Measurements from ENCODE around the gene RPL22L1. TPM values are rescaled to one million over a fixed set of nuclear protein-coding genes. Genes with fewer than 3 reads are reported as not detected.

The RPL22L1 gene
- total and polyA plus RNA-seq, 2 experiments from 2014 or later: 216 to 441 TPM

DNA sequence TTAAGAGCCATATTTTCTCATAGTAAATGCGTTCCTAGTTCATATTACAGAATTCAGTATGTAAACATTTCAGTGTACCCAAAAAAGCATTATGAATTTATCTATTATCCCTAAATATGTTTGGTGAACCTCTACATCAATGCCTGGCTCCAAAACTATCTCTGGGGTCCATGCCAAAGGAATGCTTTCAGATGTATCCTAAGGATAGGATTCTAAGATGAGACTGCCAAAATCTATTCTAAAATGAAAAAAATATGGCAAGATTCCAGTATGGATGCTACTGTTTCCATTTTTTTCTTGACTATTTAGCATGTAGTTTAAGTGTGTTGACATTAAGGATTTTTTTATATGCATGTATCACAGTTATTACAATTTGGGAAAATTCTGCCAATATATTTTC is 19.6 kb upstream of the RPL22L1 start:
- Histone ChIP-seq H3K27me3 (ENCODE audit: insufficient read depth) (no peaks in the 10 kb centered on the region), H3K79me2 (replicated peaks; ENCODE audit: insufficient read depth) (no peaks in the 10 kb centered on the region), H3K27ac (ENCODE audit: low read depth) (no peak overlapping the region), H3F3A (replicated peaks; ENCODE audit: low read depth) (no peaks in the 10 kb centered on the region), H4K20me1 (replicated peaks; ENCODE audit: insufficient read depth) (no peaks in the 10 kb centered on the region), H3K4me3 (no peak overlapping the region), H3K36me3 (ENCODE audit: insufficient read depth) (no peaks in the 10 kb centered on the region), H2AFZ (no peak overlapping the region), H3K4me2 (no peak overlapping the region), H3K9me2 (ENCODE audit: insufficient read depth) (no peaks in the 10 kb centered on the region), H3K4me1 (ENCODE audit: insufficient read depth) (no peaks in the 10 kb centered on the region)
- no peak for DNase-seq (ENCODE audit: low spot score)
- H3K9me3 Mint-ChIP-seq: peaks cover under 1% of the 10 kb centered on the region; the same call in 2 of the 3 replicates
- TF ChIP-seq JUNB (IDR thresholded peaks at IDR 0.05; ENCODE audit: unreplicated experiment) (no peak), ZNF114 (CRISPR knock-in tag; IDR thresholded peaks at IDR 0.05) (no peak), EZH2phosphoT487 (IDR thresholded peaks at IDR 0.05; ENCODE audit: unreplicated experiment) (no peak), CREB1 (CRISPR knock-in tag; IDR thresholded peaks at IDR 0.05; ENCODE audit: low read depth) (no peak), CTCF (conservative IDR thresholded peaks at IDR 0.05; ENCODE audit: low read depth in 2 of 2) (no peak), EZH2 (IDR thresholded peaks at IDR 0.05; ENCODE audit: low read depth, unreplicated experiment) (no peak), NANOG (IDR thresholded peaks at IDR 0.05; ENCODE audit: borderline replicate concordance) (no peak), ZNF331 (CRISPR knock-in tag; IDR thresholded peaks at IDR 0.05; ENCODE audit: low read depth) (no peak), POLR2AphosphoS5 (IDR thresholded peaks at IDR 0.05; ENCODE audit: low read depth) (no peak), STAT1 (IDR thresholded peaks at IDR 0.05; ENCODE audit: unreplicated experiment) (no peak)
- TF ChIP-seq, protein P1, sequence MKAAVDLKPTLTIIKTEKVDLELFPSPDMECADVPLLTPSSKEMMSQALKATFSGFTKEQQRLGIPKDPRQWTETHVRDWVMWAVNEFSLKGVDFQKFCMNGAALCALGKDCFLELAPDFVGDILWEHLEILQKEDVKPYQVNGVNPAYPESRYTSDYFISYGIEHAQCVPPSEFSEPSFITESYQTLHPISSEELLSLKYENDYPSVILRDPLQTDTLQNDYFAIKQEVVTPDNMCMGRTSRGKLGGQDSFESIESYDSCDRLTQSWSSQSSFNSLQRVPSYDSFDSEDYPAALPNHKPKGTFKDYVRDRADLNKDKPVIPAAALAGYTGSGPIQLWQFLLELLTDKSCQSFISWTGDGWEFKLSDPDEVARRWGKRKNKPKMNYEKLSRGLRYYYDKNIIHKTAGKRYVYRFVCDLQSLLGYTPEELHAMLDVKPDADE (IDR thresholded peaks at IDR 0.05): no peak
- TF ChIP-seq, protein P2, sequence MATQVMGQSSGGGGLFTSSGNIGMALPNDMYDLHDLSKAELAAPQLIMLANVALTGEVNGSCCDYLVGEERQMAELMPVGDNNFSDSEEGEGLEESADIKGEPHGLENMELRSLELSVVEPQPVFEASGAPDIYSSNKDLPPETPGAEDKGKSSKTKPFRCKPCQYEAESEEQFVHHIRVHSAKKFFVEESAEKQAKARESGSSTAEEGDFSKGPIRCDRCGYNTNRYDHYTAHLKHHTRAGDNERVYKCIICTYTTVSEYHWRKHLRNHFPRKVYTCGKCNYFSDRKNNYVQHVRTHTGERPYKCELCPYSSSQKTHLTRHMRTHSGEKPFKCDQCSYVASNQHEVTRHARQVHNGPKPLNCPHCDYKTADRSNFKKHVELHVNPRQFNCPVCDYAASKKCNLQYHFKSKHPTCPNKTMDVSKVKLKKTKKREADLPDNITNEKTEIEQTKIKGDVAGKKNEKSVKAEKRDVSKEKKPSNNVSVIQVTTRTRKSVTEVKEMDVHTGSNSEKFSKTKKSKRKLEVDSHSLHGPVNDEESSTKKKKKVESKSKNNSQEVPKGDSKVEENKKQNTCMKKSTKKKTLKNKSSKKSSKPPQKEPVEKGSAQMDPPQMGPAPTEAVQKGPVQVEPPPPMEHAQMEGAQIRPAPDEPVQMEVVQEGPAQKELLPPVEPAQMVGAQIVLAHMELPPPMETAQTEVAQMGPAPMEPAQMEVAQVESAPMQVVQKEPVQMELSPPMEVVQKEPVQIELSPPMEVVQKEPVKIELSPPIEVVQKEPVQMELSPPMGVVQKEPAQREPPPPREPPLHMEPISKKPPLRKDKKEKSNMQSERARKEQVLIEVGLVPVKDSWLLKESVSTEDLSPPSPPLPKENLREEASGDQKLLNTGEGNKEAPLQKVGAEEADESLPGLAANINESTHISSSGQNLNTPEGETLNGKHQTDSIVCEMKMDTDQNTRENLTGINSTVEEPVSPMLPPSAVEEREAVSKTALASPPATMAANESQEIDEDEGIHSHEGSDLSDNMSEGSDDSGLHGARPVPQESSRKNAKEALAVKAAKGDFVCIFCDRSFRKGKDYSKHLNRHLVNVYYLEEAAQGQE (IDR thresholded peaks at IDR 0.05; ENCODE audit: unreplicated experiment): no peak
- TF ChIP-seq, protein P3, sequence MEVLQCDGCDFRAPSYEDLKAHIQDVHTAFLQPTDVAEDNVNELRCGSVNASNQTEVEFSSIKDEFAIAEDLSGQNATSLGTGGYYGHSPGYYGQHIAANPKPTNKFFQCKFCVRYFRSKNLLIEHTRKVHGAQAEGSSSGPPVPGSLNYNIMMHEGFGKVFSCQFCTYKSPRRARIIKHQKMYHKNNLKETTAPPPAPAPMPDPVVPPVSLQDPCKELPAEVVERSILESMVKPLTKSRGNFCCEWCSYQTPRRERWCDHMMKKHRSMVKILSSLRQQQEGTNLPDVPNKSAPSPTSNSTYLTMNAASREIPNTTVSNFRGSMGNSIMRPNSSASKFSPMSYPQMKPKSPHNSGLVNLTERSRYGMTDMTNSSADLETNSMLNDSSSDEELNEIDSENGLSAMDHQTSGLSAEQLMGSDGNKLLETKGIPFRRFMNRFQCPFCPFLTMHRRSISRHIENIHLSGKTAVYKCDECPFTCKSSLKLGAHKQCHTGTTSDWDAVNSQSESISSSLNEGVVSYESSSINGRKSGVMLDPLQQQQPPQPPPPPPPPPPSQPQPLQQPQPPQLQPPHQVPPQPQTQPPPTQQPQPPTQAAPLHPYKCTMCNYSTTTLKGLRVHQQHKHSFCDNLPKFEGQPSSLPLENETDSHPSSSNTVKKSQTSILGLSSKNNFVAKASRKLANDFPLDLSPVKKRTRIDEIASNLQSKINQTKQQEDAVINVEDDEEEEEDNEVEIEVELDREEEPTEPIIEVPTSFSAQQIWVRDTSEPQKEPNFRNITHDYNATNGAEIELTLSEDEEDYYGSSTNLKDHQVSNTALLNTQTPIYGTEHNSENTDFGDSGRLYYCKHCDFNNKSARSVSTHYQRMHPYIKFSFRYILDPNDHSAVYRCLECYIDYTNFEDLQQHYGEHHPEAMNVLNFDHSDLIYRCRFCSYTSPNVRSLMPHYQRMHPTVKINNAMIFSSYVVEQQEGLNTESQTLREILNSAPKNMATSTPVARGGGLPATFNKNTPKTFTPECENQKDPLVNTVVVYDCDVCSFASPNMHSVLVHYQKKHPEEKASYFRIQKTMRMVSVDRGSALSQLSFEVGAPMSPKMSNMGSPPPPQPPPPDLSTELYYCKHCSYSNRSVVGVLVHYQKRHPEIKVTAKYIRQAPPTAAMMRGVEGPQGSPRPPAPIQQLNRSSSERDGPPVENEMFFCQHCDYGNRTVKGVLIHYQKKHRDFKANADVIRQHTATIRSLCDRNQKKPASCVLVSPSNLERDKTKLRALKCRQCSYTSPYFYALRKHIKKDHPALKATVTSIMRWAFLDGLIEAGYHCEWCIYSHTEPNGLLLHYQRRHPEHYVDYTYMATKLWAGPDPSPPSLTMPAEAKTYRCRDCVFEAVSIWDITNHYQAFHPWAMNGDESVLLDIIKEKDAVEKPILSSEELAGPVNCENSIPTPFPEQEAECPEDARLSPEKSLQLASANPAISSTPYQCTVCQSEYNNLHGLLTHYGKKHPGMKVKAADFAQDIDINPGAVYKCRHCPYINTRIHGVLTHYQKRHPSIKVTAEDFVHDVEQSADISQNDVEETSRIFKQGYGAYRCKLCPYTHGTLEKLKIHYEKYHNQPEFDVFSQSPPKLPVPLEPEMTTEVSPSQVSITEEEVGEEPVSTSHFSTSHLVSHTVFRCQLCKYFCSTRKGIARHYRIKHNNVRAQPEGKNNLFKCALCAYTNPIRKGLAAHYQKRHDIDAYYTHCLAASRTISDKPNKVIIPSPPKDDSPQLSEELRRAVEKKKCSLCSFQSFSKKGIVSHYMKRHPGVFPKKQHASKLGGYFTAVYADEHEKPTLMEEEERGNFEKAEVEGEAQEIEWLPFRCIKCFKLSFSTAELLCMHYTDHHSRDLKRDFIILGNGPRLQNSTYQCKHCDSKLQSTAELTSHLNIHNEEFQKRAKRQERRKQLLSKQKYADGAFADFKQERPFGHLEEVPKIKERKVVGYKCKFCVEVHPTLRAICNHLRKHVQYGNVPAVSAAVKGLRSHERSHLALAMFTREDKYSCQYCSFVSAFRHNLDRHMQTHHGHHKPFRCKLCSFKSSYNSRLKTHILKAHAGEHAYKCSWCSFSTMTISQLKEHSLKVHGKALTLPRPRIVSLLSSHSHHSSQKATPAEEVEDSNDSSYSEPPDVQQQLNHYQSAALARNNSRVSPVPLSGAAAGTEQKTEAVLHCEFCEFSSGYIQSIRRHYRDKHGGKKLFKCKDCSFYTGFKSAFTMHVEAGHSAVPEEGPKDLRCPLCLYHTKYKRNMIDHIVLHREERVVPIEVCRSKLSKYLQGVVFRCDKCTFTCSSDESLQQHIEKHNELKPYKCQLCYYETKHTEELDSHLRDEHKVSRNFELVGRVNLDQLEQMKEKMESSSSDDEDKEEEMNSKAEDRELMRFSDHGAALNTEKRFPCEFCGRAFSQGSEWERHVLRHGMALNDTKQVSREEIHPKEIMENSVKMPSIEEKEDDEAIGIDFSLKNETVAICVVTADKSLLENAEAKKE (CRISPR knock-in tag; IDR thresholded peaks at IDR 0.05): no peak
- no peak for ATAC-seq
- H3K4me3 Mint-ChIP-seq: no peak overlapping the region
- H3K27ac Mint-ChIP-seq: no peak overlapping the region
- 0 out of 3 replicates have a peak, but pooled peaks cover under 1% of the 10 kb centered on the region for H3K36me3 Mint-ChIP-seq (ENCODE audit: low read depth)
- H3K4me1 Mint-ChIP-seq: no peaks in the 10 kb centered on the region; the same call in 2 of the 3 replicates
- H3K27me3 Mint-ChIP-seq (ENCODE audit: insufficient read depth, low read depth, poor library complexity): peaks cover 4% of the 10 kb centered on the region

All from GM23338 (cell line).